ENCODE data around the gene HELB. TPM values are rescaled to one million over a fixed set of nuclear protein-coding genes. Genes with fewer than 3 reads are reported as not detected.

Gene HELB
- total and polyA plus RNA-seq, 8 donors: 0.68 to 5.2 (median 1.6) TPM

GRCh38 chr12:66268562-66268961, 33.7 kb upstream of the HELB start:
- H3K4me3 ChIP-seq: no peak overlapping the region
- H3K27ac ChIP-seq: peak overlapping the region in 2 of 4 donors; percentile 12 to 17
- H3K4me1 ChIP-seq: no peaks in the 10 kb centered on the region
- no peak for DNase-seq
- FAIRE-seq: no peak
- H3K9me3 ChIP-seq: no peaks in the 10 kb centered on the region
- H3K36me3 ChIP-seq: no peaks in the 10 kb centered on the region
- no peak for TF ChIP-seq CTCF (IDR thresholded peaks at IDR 0.05)
- ATAC-seq: peak in 2 of 4 donors; percentile 62 to 73
- no peaks in the 10 kb centered on the region for H3K27me3 ChIP-seq
- intact Hi-C loops (cut with DNase I): no loop called here
- 57 to 62% methylated on average over 3 of the region's 3 CpGs for WGBS, 2 donors

- Histone ChIP-seq H3K4me1 (no peaks in the 10 kb centered on the region), H3K27ac (peak overlapping the region in 2 of 4 donors; percentile 12 to 17), H3K27me3 (no peaks in the 10 kb centered on the region), H3K36me3 (no peaks in the 10 kb centered on the region), H3K9me3 (no peaks in the 10 kb centered on the region), H3K4me3 (no peak overlapping the region)
- TF ChIP-seq CTCF (IDR thresholded peaks at IDR 0.05): no peak
- FAIRE-seq: no peak
- intact Hi-C loops (cut with DNase I): no loop called here
- DNase-seq: no peak
- ATAC-seq: peak in 2 of 4 donors; percentile 32 to 63
- 62 to 75% methylated on average over 6 of the region's 6 CpGs for WGBS, 2 donors
Measured at GRCh38 chr12:66269142-66269541, 33.2 kb upstream of the HELB start.

- peak; percentile 50 to 88 (median 80) for ATAC-seq
- Histone ChIP-seq H3K36me3 (no peaks in the 10 kb centered on the region), H3K9me3 (no peaks in the 10 kb centered on the region), H3K4me3 (no peak overlapping the region), H3K27ac (no peak overlapping the region), H3K27me3 (no peaks in the 10 kb centered on the region), H3K4me1 (no peaks in the 10 kb centered on the region)
- no peak for DNase-seq
- peak in 3 of 4 donors; percentile 30 to 51 (median 44) for TF ChIP-seq CTCF (IDR thresholded peaks at IDR 0.05)
- FAIRE-seq: no peak
- WGBS, 2 donors: 31 to 38% methylated on average over 5 of the region's 5 CpGs
- intact Hi-C loops (cut with DNase I): no loop called here
Measured at GRCh38 chr12:66269757-66270383, 32.4 kb upstream of the HELB start.

- H3K4me3 ChIP-seq: no peak overlapping the region
- H3K27ac ChIP-seq: no peak overlapping the region
- no peak for TF ChIP-seq CTCF (IDR thresholded peaks at IDR 0.05)
- no peaks in the 10 kb centered on the region for H3K27me3 ChIP-seq
- intact Hi-C loops (cut with DNase I): no loop called here
- no peaks in the 10 kb centered on the region for H3K9me3 ChIP-seq
- DNase-seq (no peak), FAIRE-seq (no peak), ATAC-seq (no peak)
- no peaks in the 10 kb centered on the region for H3K4me1 ChIP-seq
- WGBS, 2 donors: 91 to 95% methylated on average over 1 of the region's 1 CpG
- no peaks in the 10 kb centered on the region for H3K36me3 ChIP-seq
Measured at GRCh38 chr12:66270613-66271012, 31.7 kb upstream of the HELB start.

GRCh38 chr12:66272650-66273049, 29.6 kb upstream of the HELB start:
- intact Hi-C loops (cut with DNase I): no loop called here
- DNase-seq (no peak), ATAC-seq (no peak), FAIRE-seq (no peak)
- H3K4me1 ChIP-seq: no peaks in the 10 kb centered on the region
- no peaks in the 10 kb centered on the region for H3K36me3 ChIP-seq
- H3K4me3 ChIP-seq: no peak overlapping the region
- 58 to 61% methylated on average over 3 of the region's 3 CpGs for WGBS, 2 donors
- H3K27ac ChIP-seq: no peak overlapping the region
- no peaks in the 10 kb centered on the region for H3K9me3 ChIP-seq
- no peaks in the 10 kb centered on the region for H3K27me3 ChIP-seq
- TF ChIP-seq CTCF (IDR thresholded peaks at IDR 0.05): no peak
